ENCODE measurements around the gene DIP2B. TPM values are rescaled to one million over a fixed set of nuclear protein-coding genes. Genes with fewer than 3 reads are reported as not detected.

Gene DIP2B
- total RNA-seq, 1 donor from 2014 or later, result 28.9 TPM

- Mint-ChIP-seq H3K27ac (ENCODE audit: unreplicated experiment) (no peak overlapping the region), H3K4me1 (ENCODE audit: unreplicated experiment) (peaks cover 4% of the 10 kb centered on the region)
Observed at GRCh38 chr12:50635364-50635763, 130.6 kb downstream of the DIP2B start.

DNA sequence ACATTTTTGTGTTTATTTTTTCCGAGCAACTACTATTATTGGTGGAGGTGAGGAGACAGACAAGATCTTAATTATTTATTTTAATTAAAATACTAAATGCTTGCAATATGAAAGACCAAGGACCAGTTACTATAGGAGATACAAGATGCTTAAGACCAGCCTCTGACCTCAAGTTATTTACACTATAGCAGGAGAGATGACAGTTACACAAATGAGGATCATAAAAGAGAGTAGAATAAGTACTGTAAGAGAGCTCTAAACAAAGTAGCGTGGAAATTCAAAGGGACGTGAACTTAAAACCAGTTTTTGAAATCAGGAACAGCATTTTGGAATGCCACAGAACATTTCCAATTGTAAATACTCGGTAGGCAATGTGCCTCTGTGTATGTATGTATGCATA lies 131.1 kb downstream of the DIP2B start:
- H3K27me3 Mint-ChIP-seq (ENCODE audit: unreplicated experiment), result no peaks in the 10 kb centered on the region
- H3K36me3 Mint-ChIP-seq (ENCODE audit: unreplicated experiment), result peaks cover 6% of the 10 kb centered on the region
- no peak for TF ChIP-seq CTCF (IDR thresholded peaks at IDR 0.05)
- no peaks in the 10 kb centered on the region for H3K9me3 Mint-ChIP-seq (ENCODE audit: unreplicated experiment)
- no peak overlapping the region for H3K4me3 Mint-ChIP-seq (ENCODE audit: unreplicated experiment)
- peaks cover 4% of the 10 kb centered on the region for H3K4me1 Mint-ChIP-seq (ENCODE audit: unreplicated experiment)
- H3K27ac Mint-ChIP-seq (ENCODE audit: unreplicated experiment), result no peak overlapping the region
- no peak for DNase-seq (ENCODE audit: extremely low spot score, unreplicated experiment)

More at GRCh38 chr12:50635364-50635763, 130.6 kb downstream of the DIP2B start:
- H3K27me3 Mint-ChIP-seq (ENCODE audit: unreplicated experiment), result no peaks in the 10 kb centered on the region
- H3K4me3 Mint-ChIP-seq (ENCODE audit: unreplicated experiment), result no peak overlapping the region
- TF ChIP-seq CTCF (IDR thresholded peaks at IDR 0.05), result no peak
- no peak for DNase-seq (ENCODE audit: extremely low spot score, unreplicated experiment)
- no peaks in the 10 kb centered on the region for H3K9me3 Mint-ChIP-seq (ENCODE audit: unreplicated experiment)
- peaks cover 10% of the 10 kb centered on the region for H3K36me3 Mint-ChIP-seq (ENCODE audit: unreplicated experiment)

GRCh38 chr12:50636505-50636904 lies 131.7 kb downstream of the DIP2B start:
- H3K4me3 Mint-ChIP-seq (ENCODE audit: unreplicated experiment), result no peak overlapping the region
- no peak overlapping the region for H3K27ac Mint-ChIP-seq (ENCODE audit: unreplicated experiment)
- H3K27me3 Mint-ChIP-seq (ENCODE audit: unreplicated experiment), result no peaks in the 10 kb centered on the region
- no peaks in the 10 kb centered on the region for H3K9me3 Mint-ChIP-seq (ENCODE audit: unreplicated experiment)
- no peak for TF ChIP-seq CTCF (IDR thresholded peaks at IDR 0.05)
- DNase-seq (ENCODE audit: extremely low spot score, unreplicated experiment), result no peak
- H3K36me3 Mint-ChIP-seq (ENCODE audit: unreplicated experiment), result peaks cover 4% of the 10 kb centered on the region
- H3K4me1 Mint-ChIP-seq (ENCODE audit: unreplicated experiment), result peaks cover 8% of the 10 kb centered on the region

DNA sequence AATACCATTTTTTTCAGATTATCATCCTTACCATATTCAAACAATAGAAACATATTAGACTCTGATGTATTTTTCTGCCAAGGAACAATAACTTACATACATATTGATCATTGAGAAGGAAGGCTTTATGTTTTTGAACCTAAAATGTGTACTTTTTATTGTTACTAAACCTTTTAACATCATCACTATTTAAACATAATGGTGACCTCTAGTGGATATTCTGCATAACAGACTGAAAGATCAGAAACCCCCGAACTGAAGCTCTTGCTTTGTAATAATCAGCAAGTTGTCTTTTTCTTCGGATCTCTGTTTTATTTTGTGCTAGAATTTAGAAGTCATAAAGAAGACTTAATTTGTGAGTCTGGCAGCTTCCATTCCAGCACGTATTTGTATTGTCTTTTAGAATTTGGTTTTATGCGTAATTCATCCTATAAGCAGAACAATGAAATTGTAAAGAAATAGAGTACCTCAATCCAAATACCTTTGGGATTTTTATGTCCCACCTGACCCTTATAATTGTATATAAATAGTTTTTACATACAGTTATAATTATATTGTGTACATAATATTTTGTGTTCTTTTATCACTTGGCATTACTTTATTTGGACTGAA lies 133.2 kb downstream of the DIP2B start:
- DNase-seq (ENCODE audit: extremely low spot score, unreplicated experiment), result no peak
- no peaks in the 10 kb centered on the region for H3K9me3 Mint-ChIP-seq (ENCODE audit: unreplicated experiment)
- peaks cover 16% of the 10 kb centered on the region for H3K4me1 Mint-ChIP-seq (ENCODE audit: unreplicated experiment)
- TF ChIP-seq CTCF (IDR thresholded peaks at IDR 0.05), result peak; percentile 75
- H3K27me3 Mint-ChIP-seq (ENCODE audit: unreplicated experiment), result no peaks in the 10 kb centered on the region
- H3K27ac Mint-ChIP-seq (ENCODE audit: unreplicated experiment), result no peak overlapping the region
- H3K36me3 Mint-ChIP-seq (ENCODE audit: unreplicated experiment), result peaks cover 4% of the 10 kb centered on the region
- H3K4me3 Mint-ChIP-seq (ENCODE audit: unreplicated experiment), result no peak overlapping the region

- H3K27me3 Mint-ChIP-seq (ENCODE audit: unreplicated experiment), result no peaks in the 10 kb centered on the region
- no peaks in the 10 kb centered on the region for H3K9me3 Mint-ChIP-seq (ENCODE audit: unreplicated experiment)
- no peak overlapping the region for H3K27ac Mint-ChIP-seq (ENCODE audit: unreplicated experiment)
- no peak for TF ChIP-seq CTCF (IDR thresholded peaks at IDR 0.05)
- DNase-seq (ENCODE audit: extremely low spot score, unreplicated experiment), result no peak
- no peak overlapping the region for H3K4me3 Mint-ChIP-seq (ENCODE audit: unreplicated experiment)
- H3K36me3 Mint-ChIP-seq (ENCODE audit: unreplicated experiment), result peaks cover 2% of the 10 kb centered on the region
- H3K4me1 Mint-ChIP-seq (ENCODE audit: unreplicated experiment), result peaks cover 15% of the 10 kb centered on the region
Observed at GRCh38 chr12:50638482-50638880, 133.7 kb downstream of the DIP2B start.

Data from osteocyte (in vitro differentiated cells).